ENCODE results near the gene OR2T33. TPM values are rescaled to one million over a fixed set of nuclear protein-coding genes. Genes with fewer than 3 reads are reported as not detected.

OR2T33 gene
- total RNA-seq, 1 experiment from 2014 or later = not detected

Other genes starting within 250 kb of the OR2T33 start
- 0.05 TPM in 1 of 3 replicates, not detected in the others for gene OR2L2, start 247.9 kb downstream of the OR2T33 start, total RNA-seq (2021)
- gene OR2L3, start 231.1 kb downstream of the OR2T33 start, total RNA-seq (2021) = not detected in 3 replicates
- not detected in 3 replicates for gene OR2L13, start 182.8 kb downstream of the OR2T33 start, total RNA-seq (2021)
- gene OR2M5, start 132.8 kb downstream of the OR2T33 start, total RNA-seq (2021) = not detected in 3 replicates
- gene OR2M2, start 103.2 kb downstream of the OR2T33 start, total RNA-seq (2021) = not detected in 3 replicates
- not detected in 3 replicates for gene OR2M3, start 80.7 kb downstream of the OR2T33 start, total RNA-seq (2021)
- not detected in 3 replicates for gene OR2M4, start 46.6 kb downstream of the OR2T33 start, total RNA-seq (2021)
- gene OR2T12, start 25.4 kb upstream of the OR2T33 start, total RNA-seq (2021) = not detected in 3 replicates
- gene OR2M7, start 46.6 kb upstream of the OR2T33 start, total RNA-seq (2021) = not detected in 3 replicates
- not detected in 3 replicates for gene OR14C36, start 70.8 kb upstream of the OR2T33 start, total RNA-seq (2021)
- gene OR2T4, start 83.7 kb upstream of the OR2T33 start, total RNA-seq (2021) = not detected in 3 replicates
- not detected in 3 replicates for gene OR2T6, start 97.8 kb upstream of the OR2T33 start, total RNA-seq (2021)
- not detected in 3 replicates for gene OR2T1, start 125.1 kb upstream of the OR2T33 start, total RNA-seq (2021)
- not detected in 3 replicates for gene OR2T2, start 167.7 kb upstream of the OR2T33 start, total RNA-seq (2021)
- gene OR2T3, start 195.4 kb upstream of the OR2T33 start, total RNA-seq (2021) = not detected in 3 replicates
- gene OR2T5, start 210.6 kb upstream of the OR2T33 start, total RNA-seq (2021) = not detected in 3 replicates
- gene OR2G6, start 230.1 kb upstream of the OR2T33 start, total RNA-seq (2021) = not detected in 3 replicates